GM21529 (cell line): ENCODE data around the gene ARSB.
A peak's percentile ranks its signal among the peaks of the same experiment; 100 is the strongest.
"Not testable (repeated sequence)": the region's sequence is repeated elsewhere in the genome, so short reads cannot be mapped to it uniquely, and the experiment has no call there.

ENCODE experiments used
- ATAC-seq: cut with Tn5 transposase; IDR thresholded peaks from one replicate; pipeline ENCODE4 v1.9.1; 2021; ENCODE audit not compliant: unreplicated experiment

ARSB gene

DNA sequence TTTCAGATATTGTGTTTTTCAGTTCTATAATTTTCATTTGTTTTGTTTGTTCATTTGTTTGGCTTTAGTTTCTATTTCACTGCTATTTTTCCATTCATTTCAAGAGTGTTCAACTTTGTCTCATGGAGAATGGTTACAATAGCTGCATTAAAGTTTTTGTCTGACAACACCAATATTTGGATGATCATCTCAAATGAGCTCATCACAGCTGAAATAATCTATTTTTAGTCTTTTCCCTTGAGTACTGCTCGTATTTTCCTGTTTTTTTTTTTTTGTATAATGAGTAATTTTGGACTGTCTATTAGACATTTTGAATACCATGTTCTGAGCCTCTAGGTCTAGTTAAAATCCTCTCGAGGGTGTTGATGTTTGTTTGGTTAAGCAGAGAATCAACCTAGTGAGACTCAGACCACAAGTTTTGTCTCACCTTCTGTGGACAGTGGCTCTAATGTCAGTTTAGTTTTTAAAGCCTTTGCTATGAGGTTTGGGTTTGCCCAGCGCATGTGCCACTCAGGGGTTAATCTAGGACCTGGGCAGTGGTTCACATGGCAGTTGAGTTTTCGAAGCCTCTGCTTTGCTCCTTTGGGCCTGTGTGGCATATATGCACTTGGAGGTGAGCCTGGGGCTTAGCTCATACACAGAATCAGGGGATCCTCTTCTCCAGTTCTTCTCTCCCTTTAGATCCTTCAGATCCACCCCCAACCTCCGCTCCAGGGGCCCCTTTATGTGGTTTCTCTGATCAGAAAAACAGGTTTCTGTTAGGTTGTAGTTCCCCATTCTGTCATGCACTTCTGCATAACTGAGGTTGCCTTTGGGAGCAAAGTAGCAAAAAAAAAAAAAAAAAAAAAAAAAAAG, 79.8 kb downstream of the ARSB start:
- ATAC-seq = peak; percentile 69

DNA sequence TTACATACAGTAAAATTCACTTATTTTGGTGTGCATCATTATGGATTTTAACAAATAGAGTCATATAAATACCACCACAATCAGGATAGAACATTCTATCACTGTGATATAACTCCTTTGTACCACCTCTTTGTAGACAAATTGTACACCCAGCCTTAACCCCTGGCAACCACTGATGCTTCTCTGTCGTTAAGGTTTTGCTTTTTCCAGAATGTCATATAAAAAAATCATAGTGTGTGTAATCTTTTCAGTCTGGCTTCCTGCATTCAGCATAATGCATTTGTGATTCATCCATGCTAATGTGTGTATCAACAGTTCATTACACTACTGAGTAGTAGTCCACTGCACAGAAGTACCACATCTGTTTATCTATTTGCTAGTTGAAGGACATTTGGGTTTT, 81.2 kb downstream of the ARSB start:
- no peak for ATAC-seq

DNA sequence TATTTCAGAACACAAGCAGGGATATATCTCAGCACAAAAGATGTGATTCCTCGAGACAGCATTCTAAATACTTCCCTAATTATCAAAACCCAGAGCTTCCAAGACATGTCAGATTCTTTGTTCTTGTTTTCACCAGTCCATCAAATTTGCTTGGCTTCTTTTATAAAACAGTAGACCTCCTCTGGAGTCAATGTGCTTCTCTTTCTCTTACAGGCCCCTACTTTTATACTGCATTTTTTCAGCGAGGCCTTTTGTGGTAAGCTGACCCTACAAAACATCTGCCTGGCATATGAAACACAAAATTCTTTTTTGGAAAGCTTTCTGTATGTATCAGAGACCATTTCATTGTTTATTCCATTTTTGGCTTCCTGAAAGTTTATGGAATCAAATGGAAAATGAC, 81.8 kb downstream of the ARSB start:
- ATAC-seq = no peak

GRCh38 chr5:78899922-78900362, 85.2 kb downstream of the ARSB start:
- ATAC-seq = no peak

DNA sequence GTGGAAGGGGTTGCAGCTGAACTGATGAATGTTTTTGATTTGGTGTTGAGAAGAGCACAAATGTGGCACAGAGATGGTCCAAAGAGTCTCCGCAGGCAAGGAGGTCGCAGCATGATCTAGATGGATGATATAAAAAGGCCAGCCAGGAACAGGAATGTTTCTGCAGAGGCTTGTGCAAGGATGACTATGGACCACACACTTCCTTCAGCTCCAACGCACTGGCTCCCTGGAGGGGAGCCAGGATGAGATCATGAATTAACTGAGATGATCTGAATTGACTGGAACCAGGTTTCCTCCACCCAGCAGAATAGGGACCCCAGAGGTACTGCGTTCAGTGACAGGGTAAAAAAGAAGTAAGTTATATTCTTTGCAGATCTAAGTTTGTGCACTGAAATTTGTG, 89.0 kb downstream of the ARSB start:
- ATAC-seq = no peak

GRCh38 chr5:78895616-78896015, 89.5 kb downstream of the ARSB start:
- no peak for ATAC-seq

- peak; percentile 65 for ATAC-seq
Measured at GRCh38 chr5:78893940-78894677, 91.0 kb downstream of the ARSB start.

DNA sequence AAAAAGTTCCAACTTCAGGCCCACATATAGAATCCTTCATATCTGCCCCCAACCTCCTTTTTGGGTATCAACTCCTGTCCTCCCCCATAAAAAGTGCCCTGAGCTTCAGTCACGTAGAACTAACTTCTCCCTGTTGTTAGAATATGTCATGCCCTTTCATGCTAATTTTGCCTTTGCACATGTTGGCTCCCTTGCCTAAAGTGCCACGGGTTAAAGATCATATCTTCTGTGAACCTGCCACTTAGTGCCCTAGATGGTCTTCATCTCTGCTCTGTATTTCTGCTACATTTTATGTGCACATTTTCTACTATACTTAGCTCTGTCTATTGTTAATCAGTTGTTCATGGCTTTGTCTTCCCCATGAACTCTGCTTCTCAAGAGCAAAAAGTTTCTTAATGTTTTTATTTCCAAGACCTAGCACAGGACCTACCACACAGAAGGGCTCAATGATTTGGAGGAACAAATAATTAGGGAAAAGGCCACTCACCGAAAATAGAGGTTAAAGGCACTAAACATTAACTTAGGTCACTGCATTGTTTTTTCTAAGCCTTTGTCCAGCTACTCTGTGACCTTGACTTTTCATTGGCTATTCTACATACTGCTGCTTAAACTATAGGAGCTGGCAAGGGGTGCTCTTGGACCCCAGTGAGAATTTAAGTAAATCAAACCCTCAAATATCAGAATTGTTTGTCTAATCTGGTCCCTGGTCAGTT, 94.3 kb downstream of the ARSB start:
- ATAC-seq = no peak

- ATAC-seq = no peak
Measured at GRCh38 chr5:78889369-78890140, 95.6 kb downstream of the ARSB start.

DNA sequence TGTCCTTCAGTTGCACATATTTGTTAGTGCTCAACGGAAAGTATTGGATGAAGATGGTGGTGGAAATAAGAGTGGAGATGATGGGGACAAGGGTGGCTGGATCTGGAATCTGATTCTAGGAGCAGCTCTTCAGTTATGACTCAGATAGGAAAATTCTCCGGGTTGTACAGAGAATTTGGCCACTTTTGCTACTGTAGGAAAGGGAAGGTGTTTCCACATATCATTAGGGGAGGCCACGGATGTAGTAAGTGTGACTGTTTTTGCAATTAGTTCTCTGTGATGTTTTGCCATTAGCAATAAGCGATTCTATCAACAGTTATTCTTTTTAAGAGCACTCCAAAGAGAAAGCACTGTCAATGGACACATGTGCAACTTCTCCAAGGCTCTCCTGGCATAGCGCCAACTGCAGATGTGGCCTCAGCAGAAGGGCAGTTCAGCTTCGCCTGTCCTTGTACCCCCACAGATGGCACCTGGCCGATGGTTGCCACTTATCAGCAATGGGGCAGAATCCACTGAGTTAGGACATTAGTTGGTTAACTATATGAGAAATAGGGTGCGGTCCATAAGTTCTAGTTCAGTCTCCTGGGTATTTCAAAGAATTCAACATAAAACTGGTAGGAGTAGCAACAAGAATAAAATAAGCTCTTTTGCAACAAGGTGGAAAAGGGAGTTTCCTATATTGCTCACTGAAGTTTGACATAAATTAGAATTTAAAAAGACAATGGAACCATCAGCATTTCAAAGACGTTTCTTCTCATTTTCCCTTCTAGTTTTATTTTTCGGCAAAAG, 96.3 kb downstream of the ARSB start:
- ATAC-seq = no peak

- peak; percentile 98 for ATAC-seq
Measured at GRCh38 chr5:78887384-78888118, 97.6 kb downstream of the ARSB start.

DNA sequence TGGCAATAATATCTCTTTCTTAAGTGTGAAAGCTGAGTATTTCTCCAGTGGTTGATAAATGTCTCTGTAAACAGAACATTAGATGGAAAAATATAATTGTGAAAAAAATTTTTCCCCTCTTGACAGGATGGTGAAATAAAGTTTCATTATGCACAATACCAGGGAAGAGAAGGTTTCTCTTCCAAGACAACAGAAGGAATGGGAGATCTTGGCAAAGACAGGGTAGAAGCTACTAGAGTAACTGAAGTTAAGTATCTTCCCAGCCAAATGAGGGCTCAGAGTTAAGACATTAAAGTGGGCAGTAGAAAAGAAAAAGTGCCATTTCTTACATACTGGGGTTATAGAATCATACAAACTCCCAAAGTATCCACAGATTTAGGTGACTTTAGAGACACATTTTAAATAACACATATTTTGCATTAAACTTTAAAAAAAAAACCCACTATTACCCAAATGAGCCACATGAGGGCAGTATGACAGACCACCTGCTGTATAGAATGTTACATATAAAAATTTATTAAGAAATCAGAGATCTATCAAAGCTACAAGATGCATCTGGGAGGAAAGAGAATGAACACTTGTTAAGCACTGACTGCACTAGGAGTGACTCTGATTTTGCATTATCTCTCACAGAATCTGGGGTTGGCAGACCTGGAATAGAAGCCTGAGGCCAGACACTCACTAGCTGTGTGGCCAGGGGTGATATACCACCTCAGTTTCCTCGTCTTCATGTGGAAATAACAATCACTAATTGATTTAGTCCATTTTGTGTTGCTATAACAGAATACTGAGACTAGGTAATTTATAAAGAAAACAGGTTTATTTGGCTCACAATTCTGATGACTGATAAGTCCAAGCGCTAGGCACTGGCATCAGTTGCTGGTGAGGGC, 98.5 kb downstream of the ARSB start:
- no peak for ATAC-seq

DNA sequence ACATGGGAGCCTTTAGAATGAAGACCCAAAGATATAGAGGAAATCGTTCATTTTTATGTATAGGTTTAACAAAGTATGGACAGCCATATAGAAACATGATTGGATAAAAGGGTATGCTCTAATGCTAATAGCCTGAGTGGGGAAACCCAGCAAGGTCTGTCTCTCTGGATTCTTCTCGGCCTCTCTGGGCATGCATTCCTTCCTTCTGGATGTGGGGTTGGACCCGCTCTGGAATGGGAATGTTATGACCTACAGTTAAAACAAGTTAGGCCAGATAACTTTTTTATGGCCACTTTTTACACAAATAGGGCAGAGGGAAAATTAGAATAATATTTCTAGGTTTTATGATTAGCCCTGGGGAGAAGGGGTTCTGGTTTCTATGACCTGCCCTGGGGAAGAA, 103.2 kb downstream of the ARSB start:
- no peak for ATAC-seq

DNA sequence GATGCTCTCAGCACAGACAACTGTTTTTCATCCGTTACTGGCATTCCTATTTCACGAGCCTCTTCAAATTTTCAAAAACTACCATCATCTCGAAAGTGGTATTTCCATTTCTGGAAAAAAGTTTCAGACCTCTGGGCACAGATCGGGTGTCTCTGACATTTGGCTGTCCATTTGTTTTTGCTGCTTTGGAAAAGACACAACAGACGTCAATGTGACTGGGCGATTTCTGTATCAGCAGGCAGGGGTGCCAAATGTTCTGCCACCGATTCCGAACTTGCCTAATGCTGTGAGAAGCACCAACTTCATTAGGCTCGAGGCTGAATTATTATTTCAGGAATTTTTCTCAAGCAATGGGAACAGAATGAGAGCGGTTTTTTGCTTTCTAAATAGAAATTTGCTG, 105.6 kb downstream of the ARSB start:
- ATAC-seq = no peak

GRCh38 chr5:78866076-78866475, 119.0 kb downstream of the ARSB start:
- not testable (repeated sequence) for ATAC-seq

GRCh38 chr5:78858364-78858763, 126.7 kb downstream of the ARSB start:
- ATAC-seq = no peak

- no peak for ATAC-seq
Measured at GRCh38 chr5:78855026-78855425, 130.1 kb downstream of the ARSB start.

- ATAC-seq = not testable (repeated sequence)
Measured at GRCh38 chr5:78851891-78852290, 133.2 kb downstream of the ARSB start.
